GM23338 (cell line): ENCODE data around the gene LETMD1. TPM values are rescaled to one million over a fixed set of nuclear protein-coding genes. Genes with fewer than 3 reads are reported as not detected.

Source experiments
- ATAC-seq: fragments of 200-7000 bp; cut with Tn5 transposase; 3 replicates; pipeline ENCODE4 v1.9.1; 2020
- DNase-seq: peaks from one replicate; pipeline ENCODE4 v3.0.0-alpha.2; 2015; ENCODE audit warnings: low spot score
- H2AFZ ChIP-seq: fragments of 200-600 bp; sonication (generic); 2 replicates; pipeline ENCODE4 v1.8.0; 2016; ENCODE audit warnings: antibody characterized with exemption, mild to moderate bottlenecking, moderate library complexity
- H3F3A ChIP-seq: fragments of 200-600 bp; sonication (generic); replicated peaks from 2 replicates; pipeline ENCODE4 v1.8.0; 2017; ENCODE audit warnings: antibody characterized with exemption, mixed run types, low read depth
- H3K27ac ChIP-seq: fragments of 200-600 bp; sonication (generic); 2 replicates; pipeline ENCODE4 v1.6.1; 2016; ENCODE audit warnings: low read depth
- H3K27me3 ChIP-seq: fragments of 200-600 bp; sonication (generic); 2 replicates; pipeline ENCODE4 v1.8.0; 2016; ENCODE audit warnings: mild to moderate bottlenecking, mixed run types, moderate library complexity; ENCODE audit not compliant: insufficient read depth
- H3K36me3 ChIP-seq: fragments of 200-600 bp; sonication (generic); 2 replicates; pipeline ENCODE4 v1.8.0; 2016; ENCODE audit warnings: mild to moderate bottlenecking; ENCODE audit not compliant: insufficient read depth
- H3K4me1 ChIP-seq: fragments of 200-600 bp; sonication (generic); 2 replicates; pipeline ENCODE4 v1.8.0; 2016; ENCODE audit warnings: mild to moderate bottlenecking, moderate library complexity; ENCODE audit not compliant: insufficient read depth
- H3K4me2 ChIP-seq: fragments of 200-600 bp; sonication (generic); 2 replicates; pipeline ENCODE4 v1.7.1; 2017; ENCODE audit warnings: mixed run types
- H3K4me3 ChIP-seq: fragments of 200-600 bp; sonication (generic); 2 replicates; pipeline ENCODE4 v1.6.1; 2016; ENCODE audit warnings: mixed run types
- H3K79me2 ChIP-seq: fragments of 200-600 bp; sonication (generic); replicated peaks from 2 replicates; pipeline ENCODE4 v1.8.0; 2017; ENCODE audit warnings: mild to moderate bottlenecking; ENCODE audit not compliant: insufficient read depth
- H3K9me2 ChIP-seq: fragments of 200-600 bp; sonication (generic); 2 replicates; pipeline ENCODE4 v1.8.0; 2017; ENCODE audit not compliant: insufficient read depth
- H4K20me1 ChIP-seq: fragments of 200-600 bp; sonication (generic); replicated peaks from 2 replicates; pipeline ENCODE4 v1.8.0; 2017; ENCODE audit warnings: mild to moderate bottlenecking; ENCODE audit not compliant: insufficient read depth
- H3K27ac Mint-ChIP-seq: 2 replicates; pipeline ENCODE4 v1.8.0; 2020; ENCODE audit warnings: inconsistent platforms, mild to moderate bottlenecking, moderate library complexity, mixed read lengths
- H3K27me3 Mint-ChIP-seq: 3 replicates; pipeline ENCODE4 v1.8.0; 2022; ENCODE audit warnings: low read depth, mild to moderate bottlenecking, moderate library complexity, mixed read lengths, inconsistent platforms; ENCODE audit not compliant: insufficient read depth, poor library complexity
- H3K36me3 Mint-ChIP-seq: 3 replicates; pipeline ENCODE4 v1.8.0; 2021; ENCODE audit warnings: low read depth, mild to moderate bottlenecking, inconsistent platforms, moderate library complexity, mixed read lengths
- H3K4me1 Mint-ChIP-seq: 3 replicates; pipeline ENCODE4 v1.8.0; 2020; ENCODE audit warnings: mild to moderate bottlenecking, inconsistent platforms, mixed read lengths
- H3K4me3 Mint-ChIP-seq: 3 replicates; pipeline ENCODE4 v1.8.0; 2021; ENCODE audit warnings: moderate library complexity, mild to moderate bottlenecking, inconsistent platforms, mixed read lengths
- H3K9me3 Mint-ChIP-seq: 3 replicates; pipeline ENCODE4 v1.8.0; 2020; ENCODE audit warnings: moderate library complexity, mild to moderate bottlenecking, inconsistent platforms, mixed read lengths
- CREB1 ChIP-seq: fragments of 250-450 bp; sonication (Bioruptor Pico); IDR thresholded peaks from 2 replicates; pipeline ENCODE4 v1.5.0; 2020; ENCODE audit warnings: low read depth, mild to moderate bottlenecking, moderate library complexity
- ETS1 ChIP-seq: IDR thresholded peaks from 2 replicates; pipeline ENCODE4 v1.6.1; 2016; ENCODE audit warnings: antibody characterized with exemption
- EZH2 ChIP-seq: fragments of 200-600 bp; sonication (generic); IDR thresholded peaks from one replicate; pipeline ENCODE4 v1.8.0; 2017; ENCODE audit warnings: antibody characterized with exemption, mild to moderate bottlenecking, low read depth; ENCODE audit not compliant: unreplicated experiment
- EZH2phosphoT487 ChIP-seq: fragments of 200-600 bp; sonication (generic); IDR thresholded peaks from one replicate; pipeline ENCODE4 v1.8.1; 2018; ENCODE audit warnings: antibody characterized with exemption; ENCODE audit not compliant: unreplicated experiment
- JUNB ChIP-seq: IDR thresholded peaks from one replicate; pipeline ENCODE4 v1.6.1; 2016; ENCODE audit warnings: antibody characterized with exemption; ENCODE audit not compliant: unreplicated experiment
- NANOG ChIP-seq: IDR thresholded peaks from 2 replicates; pipeline ENCODE4 v1.6.1; 2016; ENCODE audit warnings: antibody characterized with exemption, borderline replicate concordance
- POLR2AphosphoS5 ChIP-seq: IDR thresholded peaks from 2 replicates; pipeline ENCODE4 v1.6.1; 2016; ENCODE audit warnings: antibody characterized with exemption, low read depth
- STAT1 ChIP-seq: IDR thresholded peaks from one replicate; pipeline ENCODE4 v1.6.1; 2016; ENCODE audit warnings: antibody characterized with exemption; ENCODE audit not compliant: unreplicated experiment
- ZNF114 ChIP-seq: fragments of 250-450 bp; sonication (Bioruptor Pico); IDR thresholded peaks from 2 replicates; pipeline ENCODE4 v1.5.0; 2020; ENCODE audit warnings: mild to moderate bottlenecking, moderate library complexity
- ZNF331 ChIP-seq: fragments of 250-450 bp; sonication (Bioruptor Pico); IDR thresholded peaks from 2 replicates; pipeline ENCODE4 v1.5.0; 2020; ENCODE audit warnings: low read depth, mild to moderate bottlenecking, moderate library complexity
- polyA plus RNA-seq: library from polyadenylated mRNA; unstranded; fragments of >200 nt; fragmentation: Nextera tagmentation; extraction: Ambion mirVana; gene quantifications from 2 replicates; pipeline ENCODE4 v1.2.1, GENCODE V29; 2016
- total RNA-seq: library from RNA; depleted of rRNA; stranded (reverse); fragments of >200 nt; shearing (Covaris generic); gene quantifications from 2 replicates; pipeline ENCODE4 v1.2.3, GENCODE V29; 2014
- TF ChIP-seq, protein P1 (sequence below): IDR thresholded peaks from one replicate; pipeline ENCODE4 v1.6.1; 2018; ENCODE audit warnings: antibody characterized with exemption; ENCODE audit not compliant: unreplicated experiment
- TF ChIP-seq, protein P2 (sequence below), 2 experiments: fragments of 200-600 bp in 1 of 2; sonication (generic) in 1 of 2; conservative IDR thresholded peaks; 2 replicates each; pipeline versions ENCODE4 v1.5.1 to v1.6.1; 2016 to 2017; ENCODE audit warnings: antibody characterized with exemption in 2 of 2, low read depth in 2 of 2, mild to moderate bottlenecking in 2 of 2, moderate library complexity in 1 of 2

Gene LETMD1
- total and polyA plus RNA-seq, 2 experiments from 2014 or later, result 15.7 to 29.9 TPM

- TF ChIP-seq CREB1 (no peak), POLR2AphosphoS5 (no peak)
- TF ChIP-seq, protein P1, sequence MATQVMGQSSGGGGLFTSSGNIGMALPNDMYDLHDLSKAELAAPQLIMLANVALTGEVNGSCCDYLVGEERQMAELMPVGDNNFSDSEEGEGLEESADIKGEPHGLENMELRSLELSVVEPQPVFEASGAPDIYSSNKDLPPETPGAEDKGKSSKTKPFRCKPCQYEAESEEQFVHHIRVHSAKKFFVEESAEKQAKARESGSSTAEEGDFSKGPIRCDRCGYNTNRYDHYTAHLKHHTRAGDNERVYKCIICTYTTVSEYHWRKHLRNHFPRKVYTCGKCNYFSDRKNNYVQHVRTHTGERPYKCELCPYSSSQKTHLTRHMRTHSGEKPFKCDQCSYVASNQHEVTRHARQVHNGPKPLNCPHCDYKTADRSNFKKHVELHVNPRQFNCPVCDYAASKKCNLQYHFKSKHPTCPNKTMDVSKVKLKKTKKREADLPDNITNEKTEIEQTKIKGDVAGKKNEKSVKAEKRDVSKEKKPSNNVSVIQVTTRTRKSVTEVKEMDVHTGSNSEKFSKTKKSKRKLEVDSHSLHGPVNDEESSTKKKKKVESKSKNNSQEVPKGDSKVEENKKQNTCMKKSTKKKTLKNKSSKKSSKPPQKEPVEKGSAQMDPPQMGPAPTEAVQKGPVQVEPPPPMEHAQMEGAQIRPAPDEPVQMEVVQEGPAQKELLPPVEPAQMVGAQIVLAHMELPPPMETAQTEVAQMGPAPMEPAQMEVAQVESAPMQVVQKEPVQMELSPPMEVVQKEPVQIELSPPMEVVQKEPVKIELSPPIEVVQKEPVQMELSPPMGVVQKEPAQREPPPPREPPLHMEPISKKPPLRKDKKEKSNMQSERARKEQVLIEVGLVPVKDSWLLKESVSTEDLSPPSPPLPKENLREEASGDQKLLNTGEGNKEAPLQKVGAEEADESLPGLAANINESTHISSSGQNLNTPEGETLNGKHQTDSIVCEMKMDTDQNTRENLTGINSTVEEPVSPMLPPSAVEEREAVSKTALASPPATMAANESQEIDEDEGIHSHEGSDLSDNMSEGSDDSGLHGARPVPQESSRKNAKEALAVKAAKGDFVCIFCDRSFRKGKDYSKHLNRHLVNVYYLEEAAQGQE, result no peak
- TF ChIP-seq, protein P2, sequence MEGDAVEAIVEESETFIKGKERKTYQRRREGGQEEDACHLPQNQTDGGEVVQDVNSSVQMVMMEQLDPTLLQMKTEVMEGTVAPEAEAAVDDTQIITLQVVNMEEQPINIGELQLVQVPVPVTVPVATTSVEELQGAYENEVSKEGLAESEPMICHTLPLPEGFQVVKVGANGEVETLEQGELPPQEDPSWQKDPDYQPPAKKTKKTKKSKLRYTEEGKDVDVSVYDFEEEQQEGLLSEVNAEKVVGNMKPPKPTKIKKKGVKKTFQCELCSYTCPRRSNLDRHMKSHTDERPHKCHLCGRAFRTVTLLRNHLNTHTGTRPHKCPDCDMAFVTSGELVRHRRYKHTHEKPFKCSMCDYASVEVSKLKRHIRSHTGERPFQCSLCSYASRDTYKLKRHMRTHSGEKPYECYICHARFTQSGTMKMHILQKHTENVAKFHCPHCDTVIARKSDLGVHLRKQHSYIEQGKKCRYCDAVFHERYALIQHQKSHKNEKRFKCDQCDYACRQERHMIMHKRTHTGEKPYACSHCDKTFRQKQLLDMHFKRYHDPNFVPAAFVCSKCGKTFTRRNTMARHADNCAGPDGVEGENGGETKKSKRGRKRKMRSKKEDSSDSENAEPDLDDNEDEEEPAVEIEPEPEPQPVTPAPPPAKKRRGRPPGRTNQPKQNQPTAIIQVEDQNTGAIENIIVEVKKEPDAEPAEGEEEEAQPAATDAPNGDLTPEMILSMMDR (conservative IDR thresholded peaks at IDR 0.05; ENCODE audit: low read depth in 2 of 2), result no peak
These were observed 38.8 kb downstream of the LETMD1 start (continued) for GRCh38 chr12:51086933-51087332.

DNA sequence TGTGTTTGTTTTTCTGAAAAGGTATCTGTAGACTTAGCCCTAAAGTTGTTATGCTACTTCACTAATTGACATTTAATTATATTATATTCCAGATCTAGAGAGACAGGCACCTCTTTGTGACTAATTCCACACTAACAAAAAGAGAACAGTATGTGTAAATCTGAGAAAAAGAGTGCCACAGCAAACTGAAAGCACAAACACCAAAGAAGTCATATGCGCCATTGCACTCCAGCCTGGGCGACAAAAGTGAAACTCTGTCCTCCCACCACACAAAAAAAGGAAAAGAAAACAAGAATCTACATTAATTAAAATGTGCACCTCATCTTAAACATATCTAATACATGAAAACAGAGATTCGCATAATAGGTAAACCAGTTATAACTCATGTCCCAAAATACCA lies 39.7 kb downstream of the LETMD1 start:
- H3K27ac Mint-ChIP-seq, result no peak overlapping the region
- H3K27me3 ChIP-seq, result no peaks in the 10 kb centered on the region
- H3K4me3 Mint-ChIP-seq, result no peak overlapping the region
- no peak overlapping the region for H3K27ac ChIP-seq
- no peaks in the 10 kb centered on the region for H3K4me1 ChIP-seq
- no peaks in the 10 kb centered on the region for H3K79me2 ChIP-seq
- no peaks in the 10 kb centered on the region for H4K20me1 ChIP-seq
- no peak overlapping the region for H3K4me3 ChIP-seq
- no peaks in the 10 kb centered on the region for H3K36me3 ChIP-seq
- no peak for ATAC-seq
- no peak overlapping the region for H2AFZ ChIP-seq
- peaks cover 3% of the 10 kb centered on the region; the same call in 2 of the 3 replicates for H3K36me3 Mint-ChIP-seq
- H3K9me2 ChIP-seq, result no peaks in the 10 kb centered on the region
- no peak overlapping the region for H3K4me2 ChIP-seq
- no peak for DNase-seq
- H3K9me3 Mint-ChIP-seq, result no peaks in the 10 kb centered on the region
- peaks cover 7% of the 10 kb centered on the region for H3K27me3 Mint-ChIP-seq
- H3F3A ChIP-seq, result peaks cover 5% of the 10 kb centered on the region; the same call in 1 of the 2 replicates
- no peaks in the 10 kb centered on the region for H3K4me1 Mint-ChIP-seq
- TF ChIP-seq CREB1, result no peak
- no peak for TF ChIP-seq EZH2phosphoT487
- TF ChIP-seq EZH2, result no peak
- TF ChIP-seq, protein P1, result no peak
- TF ChIP-seq NANOG, result no peak
- TF ChIP-seq, protein P2 (conservative IDR thresholded peaks at IDR 0.05; ENCODE audit: low read depth in 2 of 2), result no peak
- no peak for TF ChIP-seq ZNF331 (CRISPR knock-in tag)
- no peak for TF ChIP-seq POLR2AphosphoS5
- no peak for TF ChIP-seq ZNF114 (CRISPR knock-in tag)
- no peak for TF ChIP-seq JUNB
- TF ChIP-seq ETS1, result no peak
- TF ChIP-seq STAT1, result no peak
